Retinal pigment epithelial cell (primary cell): Measurements from ENCODE around the gene PLXNB1.

Experiments used
- DNase-seq: peaks from one replicate; pipeline ENCODE4 v3.0.0-alpha.2; 2010; ENCODE audit warnings: low read depth
- H3K4me3 ChIP-seq: 2 replicates; pipeline ENCODE4 v1.5.1; 2011; ENCODE audit warnings: mild to moderate bottlenecking, low read length, control low read depth, moderate library complexity
- CTCF ChIP-seq: conservative IDR thresholded peaks from 2 replicates; pipeline ENCODE4 v1.5.1; 2011; ENCODE audit warnings: low read depth, low read length, control low read depth, inconsistent platforms

PLXNB1 gene

GRCh38 chr3:48437812-48438211, 7.9 kb upstream of the PLXNB1 start:
- H3K4me3 ChIP-seq = no peak overlapping the region
- no peak for DNase-seq
- TF ChIP-seq CTCF = no peak

- DNase-seq = no peak
- no peak overlapping the region for H3K4me3 ChIP-seq
- no peak for TF ChIP-seq CTCF
Observed at GRCh38 chr3:48436855-48437254, 7.0 kb upstream of the PLXNB1 start.

- no peak overlapping the region for H3K4me3 ChIP-seq
- no peak for DNase-seq
- TF ChIP-seq CTCF = no peak
Observed at GRCh38 chr3:48436477-48436787, 6.5 kb upstream of the PLXNB1 start.

- DNase-seq = no peak
- H3K4me3 ChIP-seq = no peak overlapping the region
- peak; percentile 100 for TF ChIP-seq CTCF
Observed at GRCh38 chr3:48435774-48436476, 6.0 kb upstream of the PLXNB1 start.

- DNase-seq = no peak
Observed at GRCh38 chr3:48435223-48435595, 5.3 kb upstream of the PLXNB1 start.

GRCh38 chr3:48434591-48435222, 4.8 kb upstream of the PLXNB1 start:
- no peak overlapping the region for H3K4me3 ChIP-seq
- no peak for TF ChIP-seq CTCF
- DNase-seq = no peak

More at GRCh38 chr3:48435223-48435595, 5.3 kb upstream of the PLXNB1 start:
- no peak overlapping the region for H3K4me3 ChIP-seq
- no peak for TF ChIP-seq CTCF

GRCh38 chr3:48433472-48434118, 3.7 kb upstream of the PLXNB1 start:
- peak overlapping the region; percentile 54 for H3K4me3 ChIP-seq
- peak; percentile 98 for DNase-seq
- TF ChIP-seq CTCF = no peak
